Pancreas (tissue), 10 donors: Measurements from ENCODE around the gene SLC23A1. TPM values are rescaled to one million over a fixed set of nuclear protein-coding genes. Genes with fewer than 3 reads are reported as not detected.
A peak's percentile ranks its signal among the peaks of the same experiment; 100 is the strongest.

ENCODE experiments used
- ATAC-seq, 4 donors: fragments of 200-7000 bp; cut with Tn5 transposase; one replicate each; pipeline versions ENCODE4 v1.8.0 to v1.9.1; 2020; ENCODE audit warnings: mild to moderate bottlenecking in 4 of 4, moderate library complexity in 4 of 4
- DNase-seq, 6 donors: peaks; one replicate each; pipeline ENCODE4 v3.0.0-alpha.2; 2020
- FAIRE-seq: peaks from 2 replicates; lab custom pipeline; 2012; peaks lifted over from hg19 to GRCh38; lab: Jason Lieb, UNC
- H3K27ac ChIP-seq, 4 donors: fragments of 200-600 bp; sonication (generic); 1 replicate in 3 of 4; 2 replicates in 1 of 4; pipeline versions ENCODE4 v1.5.0 to v1.8.0; 2020
- H3K27me3 ChIP-seq, 4 donors: fragments of 200-600 bp; one replicate each; pipeline ENCODE4 v1.8.0; 2021
- H3K36me3 ChIP-seq, 3 donors: fragments of 200-600 bp; sonication (generic) in 1 of 3; one replicate each; pipeline versions ENCODE4 v1.5.0 to v1.8.0; 2020 to 2021
- H3K4me1 ChIP-seq, 3 donors: fragments of 200-600 bp; one replicate each; pipeline ENCODE4 v1.8.0; 2021
- H3K4me3 ChIP-seq, 4 donors: fragments of 200-600 bp; sonication (generic) in 2 of 4; one replicate each; pipeline versions ENCODE4 v1.5.0 to v1.8.0; 2020 to 2021
- H3K9me3 ChIP-seq, 4 donors: fragments of 200-600 bp; one replicate each; pipeline ENCODE4 v1.8.0; 2021
- WGBS, 2 donors: extraction: QIAGEN DNeasy Blood & Tissue Kit; methylation state at CpG; one replicate each; pipeline ENCODE4 v1.1.7; 2013; 5-methylcytosine and 5-hydroxymethylcytosine counted together
- intact Hi-C, 3 donors: fragments of 100-400 bp; cut with DNase I; formaldehyde crosslinking; loops; one replicate each; pipeline versions ENCODE4 v1.11.1 to v1.14.2; 2022
- polyA plus RNA-seq, 2 donors: library from polyadenylated mRNA; stranded (reverse); fragments of 200-250 nt; gene quantifications; one replicate each; pipeline ENCODE4 v1.2.3, GENCODE V29; 2013
- total RNA-seq, 6 donors: library from RNA; stranded (reverse); fragmentation: NEBNext Ultra II Directional in 4 of 6; extraction: Animal tissue kit (Norgen Biotek cat#: 25700) in 4 of 6; gene quantifications; one replicate each; pipeline versions ENCODE4 v1.2.1 to v1.2.4, GENCODE V29; 2021 to 2023
- TF ChIP-seq, protein P1 (sequence below), 4 donors: fragments of 200-600 bp; sonication (generic) in 3 of 4; IDR thresholded peaks; one replicate each; pipeline versions ENCODE4 v1.5.0 to v1.8.0; 2021; ENCODE audit warnings: antibody characterized with exemption in 4 of 4
- donor health status: healthy with polysubstance abuse.
- donor health status: DM: no; HTN: no; CAD: no; lungs with moderate emphysema.
- donor health status: DM: no; HTN: no; CAD: no.
- donor health status: control.
- donor health status: control.
- donor health status: Bipolar disorder and iron deficiency.
- donor health status: DM: yes; HTN: yes; CAD: no.
- donor health status: DM: no; HTN: no; CAD: no.
- donor health status: DM: no; HTN: no; CAD: no.
- donor health status: DM: yes; HTN: yes; CAD: no.

SLC23A1 gene
- total and polyA plus RNA-seq, 8 donors, result 0.49 to 2.1 (median 1.3) TPM

- FAIRE-seq, result no peak
Observed at GRCh38 chr5:139377226-139377625, 5.9 kb downstream of the SLC23A1 start.

GRCh38 chr5:139376364-139376763, 6.7 kb downstream of the SLC23A1 start:
- Histone ChIP-seq H3K27me3 (no peaks in the 10 kb centered on the region), H3K4me3 (no peak overlapping the region), H3K9me3 (no peaks in the 10 kb centered on the region), H3K4me1 (no peaks in the 10 kb centered on the region), H3K27ac (no peak overlapping the region), H3K36me3 (peaks cover 0 to 6% (median 0%) of the 10 kb centered on the region in 3 donors)
- TF ChIP-seq, protein P1, sequence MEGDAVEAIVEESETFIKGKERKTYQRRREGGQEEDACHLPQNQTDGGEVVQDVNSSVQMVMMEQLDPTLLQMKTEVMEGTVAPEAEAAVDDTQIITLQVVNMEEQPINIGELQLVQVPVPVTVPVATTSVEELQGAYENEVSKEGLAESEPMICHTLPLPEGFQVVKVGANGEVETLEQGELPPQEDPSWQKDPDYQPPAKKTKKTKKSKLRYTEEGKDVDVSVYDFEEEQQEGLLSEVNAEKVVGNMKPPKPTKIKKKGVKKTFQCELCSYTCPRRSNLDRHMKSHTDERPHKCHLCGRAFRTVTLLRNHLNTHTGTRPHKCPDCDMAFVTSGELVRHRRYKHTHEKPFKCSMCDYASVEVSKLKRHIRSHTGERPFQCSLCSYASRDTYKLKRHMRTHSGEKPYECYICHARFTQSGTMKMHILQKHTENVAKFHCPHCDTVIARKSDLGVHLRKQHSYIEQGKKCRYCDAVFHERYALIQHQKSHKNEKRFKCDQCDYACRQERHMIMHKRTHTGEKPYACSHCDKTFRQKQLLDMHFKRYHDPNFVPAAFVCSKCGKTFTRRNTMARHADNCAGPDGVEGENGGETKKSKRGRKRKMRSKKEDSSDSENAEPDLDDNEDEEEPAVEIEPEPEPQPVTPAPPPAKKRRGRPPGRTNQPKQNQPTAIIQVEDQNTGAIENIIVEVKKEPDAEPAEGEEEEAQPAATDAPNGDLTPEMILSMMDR (IDR thresholded peaks at IDR 0.05), result no peak
- ATAC-seq (no peak), DNase-seq (no peak), FAIRE-seq (no peak)
- intact Hi-C loops, result no loop called here
- 91 to 92% methylated on average over 7 of the region's 7 CpGs for WGBS, 2 donors

More at GRCh38 chr5:139377226-139377625, 5.9 kb downstream of the SLC23A1 start:
- ATAC-seq (no peak), DNase-seq (no peak)
- 86 to 88% methylated on average over 3 of the region's 3 CpGs for whole genome bisulfite sequencing, 2 donors
- Histone ChIP-seq H3K4me1 (no peaks in the 10 kb centered on the region), H3K27me3 (no peaks in the 10 kb centered on the region), H3K4me3 (no peak overlapping the region), H3K36me3 (no peaks in the 10 kb centered on the region), H3K27ac (no peak overlapping the region), H3K9me3 (no peaks in the 10 kb centered on the region)
- intact Hi-C loops, result no loop called here
- TF ChIP-seq, protein P1 (IDR thresholded peaks at IDR 0.05), result no peak

DNA sequence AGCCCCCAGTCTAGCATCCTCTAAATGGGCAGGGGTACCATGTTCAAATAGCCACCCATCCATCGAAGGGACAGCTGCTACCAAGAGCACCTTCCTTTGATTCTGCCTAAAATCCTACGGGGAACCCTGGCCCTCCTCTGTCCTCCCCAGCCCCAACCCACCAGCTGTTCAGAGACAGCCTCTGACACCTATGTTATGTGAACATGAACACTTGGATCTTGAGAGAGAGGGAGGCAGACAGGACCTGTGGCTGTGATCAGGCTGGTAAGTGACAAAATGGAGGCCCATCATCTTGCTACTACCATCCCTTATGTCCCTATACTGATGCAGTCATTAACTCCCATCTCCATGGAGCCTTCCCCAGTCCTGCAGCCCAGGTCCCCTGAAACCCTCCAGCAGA, 8.2 kb downstream of the SLC23A1 start:
- Histone ChIP-seq H3K36me3 (peaks cover 0 to 6% (median 0%) of the 10 kb centered on the region in 3 donors), H3K27ac (no peak overlapping the region), H3K27me3 (no peaks in the 10 kb centered on the region), H3K9me3 (no peaks in the 10 kb centered on the region), H3K4me3 (no peak overlapping the region), H3K4me1 (no peaks in the 10 kb centered on the region)
- intact Hi-C loops, result no loop called here
- DNase-seq (peak in 1 of 6 donors; percentile 4), ATAC-seq (no peak), FAIRE-seq (no peak)
- WGBS, 2 donors, result 93 to 100% methylated on average over 2 of the region's 2 CpGs
- TF ChIP-seq, protein P1 (IDR thresholded peaks at IDR 0.05), result no peak

DNA sequence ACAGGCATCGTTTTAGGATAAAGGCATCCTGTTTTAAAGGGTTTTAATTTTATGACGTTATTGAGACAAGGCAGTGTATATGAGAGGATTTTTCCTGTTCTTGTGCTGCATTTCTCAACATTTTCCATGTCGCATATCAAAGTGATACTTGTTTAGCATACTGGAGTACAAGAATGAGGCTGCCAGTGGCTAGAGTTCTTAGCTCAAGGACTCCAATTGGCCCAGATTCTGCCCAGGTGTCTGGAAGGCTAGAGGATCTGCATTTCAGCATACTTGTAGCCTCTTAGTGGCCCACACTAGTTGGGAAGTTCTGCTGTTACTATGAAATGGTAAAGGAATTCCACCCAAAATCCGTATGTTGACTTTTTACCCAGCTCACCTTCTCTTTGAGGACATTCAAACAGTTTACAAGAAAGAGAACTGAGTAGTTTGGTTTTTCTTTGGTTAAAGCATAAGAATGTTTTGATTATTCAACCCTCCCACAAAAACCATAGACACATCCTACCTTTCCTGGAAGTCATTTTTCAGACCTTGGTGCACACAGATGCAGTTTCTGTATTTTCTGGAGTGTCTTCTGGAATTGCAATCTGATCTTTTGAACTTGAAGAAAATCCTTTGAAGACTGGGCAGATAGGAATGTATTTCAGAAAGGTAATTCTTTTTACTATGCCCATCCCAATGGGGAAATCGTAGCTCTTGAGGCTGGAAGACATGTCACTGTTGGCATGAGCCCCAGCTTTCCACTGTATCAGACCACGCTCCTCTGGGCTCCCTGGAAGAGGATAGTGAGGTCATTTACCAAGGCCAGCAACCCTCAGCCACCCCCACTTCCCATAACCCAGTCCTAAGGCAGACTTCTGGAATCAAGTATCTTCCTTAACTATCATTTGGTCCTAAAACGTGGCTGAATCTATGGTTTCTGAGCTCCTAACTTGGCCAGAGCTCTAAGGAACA, 11.3 kb downstream of the SLC23A1 start:
- Histone ChIP-seq H3K9me3 (no peaks in the 10 kb centered on the region), H3K27me3 (no peaks in the 10 kb centered on the region), H3K27ac (no peak overlapping the region), H3K36me3 (peaks cover 0 to 27% (median 0%) of the 10 kb centered on the region in 3 donors), H3K4me1 (no peaks in the 10 kb centered on the region), H3K4me3 (no peak overlapping the region)
- TF ChIP-seq, protein P1 (IDR thresholded peaks at IDR 0.05), result no peak
- WGBS, 2 donors, result 82 to 91% methylated on average over 7 of the region's 7 CpGs
- intact Hi-C loops, result no loop called here
- peak in 1 of 4 donors; percentile 18 for ATAC-seq
- DNase-seq, result no peak
- FAIRE-seq, result no peak

- no peak for FAIRE-seq
- intact Hi-C loops, result no loop called here
- 93 to 94% methylated on average over 1 of the region's 1 CpG for WGBS, 2 donors
Observed at GRCh38 chr5:139369181-139369580, 13.9 kb downstream of the SLC23A1 start.

More at GRCh38 chr5:139369181-139369580, 13.9 kb downstream of the SLC23A1 start:
- H3K27me3 ChIP-seq, result no peaks in the 10 kb centered on the region
- H3K4me1 ChIP-seq, result no peaks in the 10 kb centered on the region
- no peak overlapping the region for H3K4me3 ChIP-seq
- ATAC-seq (no peak), DNase-seq (no peak)
- H3K9me3 ChIP-seq, result no peaks in the 10 kb centered on the region
- TF ChIP-seq, protein P1 (IDR thresholded peaks at IDR 0.05), result no peak
- peaks cover 0 to 47% (median 8%) of the 10 kb centered on the region in 3 donors for H3K36me3 ChIP-seq
- no peak overlapping the region for H3K27ac ChIP-seq
